ENCODE measurements around the gene LCORL.
"Not testable (repeated sequence)": the region's sequence is repeated elsewhere in the genome, so short reads cannot be mapped to it uniquely, and the experiment has no call there.

LCORL gene

GRCh38 chr4:18021720-18022571 is at the start of gene LCORL:
TSS of gene LCORL (minus strand) at chr4:18021755. CDS start at chr4:18021751, 4 bp downstream.
- DNase-seq (ENCODE audit: low spot score) = peak; percentile 94

GRCh38 chr4:18069810-18070209 is 48.3 kb upstream of the LCORL start:
- no peak for DNase-seq (ENCODE audit: low spot score)

DNA sequence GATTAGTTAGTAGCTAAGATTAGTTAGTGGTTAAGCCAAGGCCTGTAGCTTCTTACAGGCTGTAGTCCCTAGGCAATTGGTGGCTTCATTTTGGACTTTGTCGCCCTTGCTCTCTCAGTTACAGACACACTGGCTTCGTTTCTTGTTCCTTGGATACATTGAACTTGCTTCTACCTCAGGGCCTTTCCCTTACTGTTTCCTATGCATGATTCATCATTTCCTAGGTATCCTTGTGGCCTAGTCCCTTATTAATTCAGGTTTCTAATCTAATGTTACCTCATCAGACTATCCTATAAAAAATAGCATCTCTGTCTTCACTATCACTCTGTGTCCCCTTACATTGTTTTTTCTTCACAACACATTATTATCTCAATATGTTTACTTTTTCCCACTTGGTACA is 45.5 kb upstream of the LCORL start:
- no peak for DNase-seq (ENCODE audit: low spot score)

- no peak for DNase-seq (ENCODE audit: low spot score)
Measured at GRCh38 chr4:18063079-18063478, 41.5 kb upstream of the LCORL start.

GRCh38 chr4:18057821-18058533 is 36.4 kb upstream of the LCORL start:
- DNase-seq (ENCODE audit: low spot score) = no peak

DNA sequence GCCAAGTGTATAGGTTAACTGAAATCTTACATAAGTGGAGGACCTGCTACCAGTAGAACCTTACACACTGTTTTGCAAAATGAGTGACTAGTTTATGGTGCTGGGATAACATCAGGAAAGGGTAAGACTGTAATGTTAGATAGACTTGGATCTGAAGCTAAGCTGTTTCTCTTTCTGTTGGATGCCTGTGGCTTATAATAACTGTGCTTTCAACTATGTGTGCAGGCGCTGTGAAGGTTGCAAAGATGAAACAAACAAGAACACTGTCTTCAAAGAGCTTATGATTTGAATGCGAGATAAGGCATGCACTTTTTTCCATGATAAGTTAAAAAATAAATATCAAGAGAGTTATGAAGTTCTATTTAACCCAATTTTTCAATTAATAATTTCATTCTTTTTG is 34.5 kb upstream of the LCORL start:
- no peak for DNase-seq (ENCODE audit: low spot score)

- DNase-seq (ENCODE audit: low spot score) = no peak
Measured at GRCh38 chr4:18052158-18052557, 30.6 kb upstream of the LCORL start.

GRCh38 chr4:18051281-18051680 is 29.7 kb upstream of the LCORL start:
- no peak for DNase-seq (ENCODE audit: low spot score)

GRCh38 chr4:18050448-18050847 is 28.9 kb upstream of the LCORL start:
- DNase-seq (ENCODE audit: low spot score) = no peak

GRCh38 chr4:18049446-18049845 is 27.9 kb upstream of the LCORL start:
- DNase-seq (ENCODE audit: low spot score) = no peak

DNA sequence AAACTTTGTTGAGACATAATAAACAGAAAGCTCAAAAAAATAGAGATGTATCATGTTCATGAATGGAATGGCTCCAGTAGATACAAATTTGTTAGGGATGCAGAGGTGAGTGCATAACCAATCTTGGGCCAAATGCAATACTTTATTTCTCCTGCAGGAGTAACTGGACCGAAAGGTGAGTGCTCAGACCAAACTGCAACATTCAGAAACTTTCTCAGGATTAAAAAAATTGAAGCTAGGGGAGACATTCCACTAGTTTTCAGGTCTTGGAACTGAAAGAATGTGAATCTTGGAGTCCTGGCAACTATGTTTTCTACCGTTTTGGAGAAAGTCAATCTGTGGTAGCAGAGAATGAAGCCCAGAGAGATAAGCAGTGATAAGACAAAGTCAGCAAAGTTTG is 21.2 kb upstream of the LCORL start:
- DNase-seq (ENCODE audit: low spot score) = no peak

GRCh38 chr4:18042012-18042411 is 20.5 kb upstream of the LCORL start:
- no peak for DNase-seq (ENCODE audit: low spot score)

GRCh38 chr4:18041114-18041513 is 19.6 kb upstream of the LCORL start:
- DNase-seq (ENCODE audit: low spot score) = no peak

- no peak for DNase-seq (ENCODE audit: low spot score)
Measured at GRCh38 chr4:18039113-18039512, 17.6 kb upstream of the LCORL start.

- DNase-seq (ENCODE audit: low spot score) = not testable (repeated sequence)
Measured at GRCh38 chr4:18036369-18036768, 14.8 kb upstream of the LCORL start.

DNA sequence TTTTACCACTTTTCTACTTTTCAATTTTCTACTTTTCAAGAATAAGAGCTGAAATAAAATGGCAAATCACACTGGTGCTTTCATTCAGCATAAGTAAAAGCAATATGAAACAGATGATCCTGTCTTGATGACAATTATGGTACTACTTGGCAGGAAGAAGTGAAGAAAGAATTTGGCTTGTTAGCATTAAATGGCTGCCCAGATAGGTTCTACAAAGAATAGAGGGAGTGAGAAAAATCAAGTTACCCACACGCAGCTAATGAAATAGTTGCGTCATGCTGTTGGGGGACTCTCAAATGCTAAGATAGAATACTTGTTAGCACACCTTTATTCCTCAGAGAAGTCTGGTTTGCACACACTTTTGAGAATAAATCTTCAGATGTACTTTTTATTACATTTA is 12.5 kb upstream of the LCORL start:
- DNase-seq (ENCODE audit: low spot score) = no peak

GRCh38 chr4:18033111-18034085 is 11.8 kb upstream of the LCORL start:
- DNase-seq (ENCODE audit: low spot score) = no peak

GRCh38 chr4:18025288-18025687 is 3.7 kb upstream of the LCORL start:
- no peak for DNase-seq (ENCODE audit: low spot score)

DNA sequence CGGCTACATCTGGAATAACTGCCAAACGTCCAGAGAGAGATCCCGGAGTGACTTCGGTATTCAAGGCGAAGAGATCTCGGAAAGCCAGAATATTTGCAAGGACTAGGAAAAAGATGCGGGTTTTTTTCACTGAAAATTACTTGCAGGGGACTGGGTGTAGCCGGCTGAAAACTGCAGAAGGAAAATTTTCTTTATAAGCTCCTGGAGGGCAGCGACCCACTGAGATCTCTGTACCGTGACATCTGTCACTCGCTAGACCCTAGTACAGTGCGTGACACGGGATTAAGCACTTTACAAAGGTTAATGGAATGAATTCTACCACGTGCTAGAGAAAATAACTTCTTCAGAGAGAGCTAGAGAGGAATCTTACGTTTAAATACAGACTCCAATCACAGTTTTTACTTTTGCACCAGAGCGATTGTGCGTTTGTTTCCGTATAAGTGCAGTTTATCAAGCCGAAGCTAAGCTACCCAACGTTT is 1.1 kb upstream of the LCORL start:
- peak; percentile 46 for DNase-seq (ENCODE audit: low spot score)

- DNase-seq (ENCODE audit: low spot score) = no peak
Measured at GRCh38 chr4:18021470-18021719, 160 bp downstream of the LCORL start.

GRCh38 chr4:18020671-18021469 is 685 bp downstream of the LCORL start:
- DNase-seq (ENCODE audit: low spot score) = peak; percentile 82

All from D341Med (cell line).